ENCODE measurements around the gene GPBP1L1.

Gene GPBP1L1

DNA sequence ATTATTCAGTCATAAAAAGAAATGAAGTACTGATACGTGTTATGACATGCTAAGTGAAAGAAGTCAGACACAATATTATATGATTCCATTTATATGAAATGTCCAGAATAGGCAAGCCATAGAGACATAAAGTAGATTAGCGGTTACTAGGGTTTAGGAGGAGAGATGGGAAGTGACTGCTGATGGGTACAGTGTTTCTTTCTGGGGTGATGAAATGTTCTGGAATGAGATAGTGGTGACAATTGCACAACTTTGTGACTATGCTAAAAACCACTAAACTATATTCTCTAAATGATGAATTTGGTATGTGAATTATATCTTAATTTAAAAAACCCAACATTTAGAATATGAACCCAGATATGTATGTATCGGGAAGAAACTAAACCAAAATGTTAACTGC is 36.5 kb upstream of the GPBP1L1 start:
- POLR2A ChIA-PET = no interaction called here
- Histone ChIP-seq H3K4me1 (ENCODE audit: control insufficient read depth, insufficient read depth, low read length) (no peaks in the 10 kb centered on the region), H3K9me3 (ENCODE audit: control insufficient read depth, insufficient read depth, low read depth, low read length) (no peaks in the 10 kb centered on the region), H3K27ac (ENCODE audit: extremely low read depth, low read depth, low read length) (no peak overlapping the region), H3K4me3 (ENCODE audit: low read depth, low read length) (no peak overlapping the region), H3K36me3 (ENCODE audit: control insufficient read depth in 2 of 2, insufficient read depth in 1 of 2, low read length in 2 of 2) (peaks cover 0 to 10% of the 10 kb centered on the region in 2 experiments; a peak in 2 of 3 replicates)
- TF ChIP-seq ZNF843 (tag by site-specific recombination; IDR thresholded peaks at IDR 0.05) = no peak
- TF ChIP-seq ZNF24 (tag by site-specific recombination; IDR thresholded peaks at IDR 0.05) = no peak
- TF ChIP-seq ZNF785 (tag by site-specific recombination; IDR thresholded peaks at IDR 0.05) = no peak
- TF ChIP-seq, protein P1, sequence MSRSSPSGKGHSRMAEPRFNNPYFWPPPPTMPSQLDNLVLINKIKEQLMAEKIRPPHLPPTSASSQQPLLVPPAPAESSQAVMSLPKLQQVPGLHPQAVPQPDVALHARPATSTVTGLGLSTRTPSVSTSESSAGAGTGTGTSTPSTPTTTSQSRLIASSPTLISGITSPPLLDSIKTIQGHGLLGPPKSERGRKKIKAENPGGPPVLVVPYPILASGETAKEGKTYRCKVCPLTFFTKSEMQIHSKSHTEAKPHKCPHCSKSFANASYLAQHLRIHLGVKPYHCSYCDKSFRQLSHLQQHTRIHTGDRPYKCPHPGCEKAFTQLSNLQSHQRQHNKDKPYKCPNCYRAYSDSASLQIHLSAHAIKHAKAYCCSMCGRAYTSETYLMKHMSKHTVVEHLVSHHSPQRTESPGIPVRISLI (tag by site-specific recombination; IDR thresholded peaks at IDR 0.05) = no peak
- no peak for TF ChIP-seq ZIC2 (tag by site-specific recombination; IDR thresholded peaks at IDR 0.05)
- no peak for TF ChIP-seq KLF16 (tag by site-specific recombination; IDR thresholded peaks at IDR 0.05)
- no peak for TF ChIP-seq ZNF560 (tag by site-specific recombination; IDR thresholded peaks at IDR 0.05; ENCODE audit: borderline replicate concordance)
- TF ChIP-seq ZNF223 (tag by site-specific recombination; IDR thresholded peaks at IDR 0.05) = no peak
- TF ChIP-seq, protein P2, sequence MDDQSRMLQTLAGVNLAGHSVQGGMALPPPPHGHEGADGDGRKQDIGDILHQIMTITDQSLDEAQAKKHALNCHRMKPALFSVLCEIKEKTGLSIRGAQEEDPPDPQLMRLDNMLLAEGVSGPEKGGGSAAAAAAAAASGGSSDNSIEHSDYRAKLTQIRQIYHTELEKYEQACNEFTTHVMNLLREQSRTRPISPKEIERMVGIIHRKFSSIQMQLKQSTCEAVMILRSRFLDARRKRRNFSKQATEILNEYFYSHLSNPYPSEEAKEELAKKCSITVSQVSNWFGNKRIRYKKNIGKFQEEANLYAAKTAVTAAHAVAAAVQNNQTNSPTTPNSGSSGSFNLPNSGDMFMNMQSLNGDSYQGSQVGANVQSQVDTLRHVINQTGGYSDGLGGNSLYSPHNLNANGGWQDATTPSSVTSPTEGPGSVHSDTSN (CRISPR knock-in tag; IDR thresholded peaks at IDR 0.05) = no peak
- TF ChIP-seq YY2 (tag by site-specific recombination; IDR thresholded peaks at IDR 0.05) = no peak
- no peak for TF ChIP-seq ZNF391 (tag by site-specific recombination; IDR thresholded peaks at IDR 0.05; ENCODE audit: borderline replicate concordance, low read depth)
- no peak for TF ChIP-seq ZBTB20 (tag by site-specific recombination; IDR thresholded peaks at IDR 0.05)
- TF ChIP-seq, protein P3, sequence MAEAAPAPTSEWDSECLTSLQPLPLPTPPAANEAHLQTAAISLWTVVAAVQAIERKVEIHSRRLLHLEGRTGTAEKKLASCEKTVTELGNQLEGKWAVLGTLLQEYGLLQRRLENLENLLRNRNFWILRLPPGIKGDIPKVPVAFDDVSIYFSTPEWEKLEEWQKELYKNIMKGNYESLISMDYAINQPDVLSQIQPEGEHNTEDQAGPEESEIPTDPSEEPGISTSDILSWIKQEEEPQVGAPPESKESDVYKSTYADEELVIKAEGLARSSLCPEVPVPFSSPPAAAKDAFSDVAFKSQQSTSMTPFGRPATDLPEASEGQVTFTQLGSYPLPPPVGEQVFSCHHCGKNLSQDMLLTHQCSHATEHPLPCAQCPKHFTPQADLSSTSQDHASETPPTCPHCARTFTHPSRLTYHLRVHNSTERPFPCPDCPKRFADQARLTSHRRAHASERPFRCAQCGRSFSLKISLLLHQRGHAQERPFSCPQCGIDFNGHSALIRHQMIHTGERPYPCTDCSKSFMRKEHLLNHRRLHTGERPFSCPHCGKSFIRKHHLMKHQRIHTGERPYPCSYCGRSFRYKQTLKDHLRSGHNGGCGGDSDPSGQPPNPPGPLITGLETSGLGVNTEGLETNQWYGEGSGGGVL (tag by site-specific recombination; IDR thresholded peaks at IDR 0.05) = no peak
- TF ChIP-seq SALL2 (tag by site-specific recombination; IDR thresholded peaks at IDR 0.05; ENCODE audit: borderline replicate concordance) = no peak
- no peak for TF ChIP-seq ZNF140 (tag by site-specific recombination; IDR thresholded peaks at IDR 0.05)
- CTCF ChIA-PET = no interaction called here

DNA sequence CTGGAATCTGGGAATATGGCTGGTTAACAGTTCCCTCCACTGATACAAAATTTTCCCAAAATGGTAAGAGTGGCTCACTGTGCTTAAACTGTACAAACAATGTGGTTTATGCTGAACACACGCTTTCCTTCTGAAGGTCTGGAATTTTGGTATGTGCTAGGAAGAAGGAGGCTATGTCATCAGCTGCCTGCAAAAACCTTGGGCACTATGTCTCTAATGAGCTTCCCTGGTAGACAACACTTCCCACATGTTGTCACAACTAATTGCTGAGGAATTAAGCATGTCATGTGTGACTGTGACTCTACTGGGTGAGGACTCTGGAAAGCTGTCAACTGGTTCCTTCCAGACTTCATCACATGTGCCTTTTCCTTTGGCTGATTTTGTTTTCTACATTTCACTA is 34.9 kb upstream of the GPBP1L1 start:
- H3K4me1 ChIP-seq (ENCODE audit: control insufficient read depth, insufficient read depth, low read length) = no peaks in the 10 kb centered on the region
- peaks cover 0 to 3% of the 10 kb centered on the region in 2 experiments; a peak in 2 of 3 replicates for H3K36me3 ChIP-seq (ENCODE audit: control insufficient read depth in 2 of 2, insufficient read depth in 1 of 2, low read length in 2 of 2)
- POLR2A ChIA-PET = interaction anchor here (0.6 kb wide), 1 partner anchor 50 kb away, joined by 4 read pairs; no protein-coding TSS in a partner anchor
- no peak overlapping the region for H3K27ac ChIP-seq (ENCODE audit: extremely low read depth, low read depth, low read length)
- TF ChIP-seq ZNF157 (tag by site-specific recombination; IDR thresholded peaks at IDR 0.05) = no peak
- no peak for TF ChIP-seq EGR2 (tag by site-specific recombination; IDR thresholded peaks at IDR 0.05; ENCODE audit: low read depth)
- TF ChIP-seq, protein P4, sequence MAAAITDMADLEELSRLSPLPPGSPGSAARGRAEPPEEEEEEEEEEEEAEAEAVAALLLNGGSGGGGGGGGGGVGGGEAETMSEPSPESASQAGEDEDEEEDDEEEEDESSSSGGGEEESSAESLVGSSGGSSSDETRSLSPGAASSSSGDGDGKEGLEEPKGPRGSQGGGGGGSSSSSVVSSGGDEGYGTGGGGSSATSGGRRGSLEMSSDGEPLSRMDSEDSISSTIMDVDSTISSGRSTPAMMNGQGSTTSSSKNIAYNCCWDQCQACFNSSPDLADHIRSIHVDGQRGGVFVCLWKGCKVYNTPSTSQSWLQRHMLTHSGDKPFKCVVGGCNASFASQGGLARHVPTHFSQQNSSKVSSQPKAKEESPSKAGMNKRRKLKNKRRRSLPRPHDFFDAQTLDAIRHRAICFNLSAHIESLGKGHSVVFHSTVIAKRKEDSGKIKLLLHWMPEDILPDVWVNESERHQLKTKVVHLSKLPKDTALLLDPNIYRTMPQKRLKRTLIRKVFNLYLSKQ (tag by site-specific recombination; IDR thresholded peaks at IDR 0.05; ENCODE audit: borderline replicate concordance) = no peak
- TF ChIP-seq REPIN1 (tag by site-specific recombination; IDR thresholded peaks at IDR 0.05; ENCODE audit: low read depth) = no peak
- TF ChIP-seq, protein P5, sequence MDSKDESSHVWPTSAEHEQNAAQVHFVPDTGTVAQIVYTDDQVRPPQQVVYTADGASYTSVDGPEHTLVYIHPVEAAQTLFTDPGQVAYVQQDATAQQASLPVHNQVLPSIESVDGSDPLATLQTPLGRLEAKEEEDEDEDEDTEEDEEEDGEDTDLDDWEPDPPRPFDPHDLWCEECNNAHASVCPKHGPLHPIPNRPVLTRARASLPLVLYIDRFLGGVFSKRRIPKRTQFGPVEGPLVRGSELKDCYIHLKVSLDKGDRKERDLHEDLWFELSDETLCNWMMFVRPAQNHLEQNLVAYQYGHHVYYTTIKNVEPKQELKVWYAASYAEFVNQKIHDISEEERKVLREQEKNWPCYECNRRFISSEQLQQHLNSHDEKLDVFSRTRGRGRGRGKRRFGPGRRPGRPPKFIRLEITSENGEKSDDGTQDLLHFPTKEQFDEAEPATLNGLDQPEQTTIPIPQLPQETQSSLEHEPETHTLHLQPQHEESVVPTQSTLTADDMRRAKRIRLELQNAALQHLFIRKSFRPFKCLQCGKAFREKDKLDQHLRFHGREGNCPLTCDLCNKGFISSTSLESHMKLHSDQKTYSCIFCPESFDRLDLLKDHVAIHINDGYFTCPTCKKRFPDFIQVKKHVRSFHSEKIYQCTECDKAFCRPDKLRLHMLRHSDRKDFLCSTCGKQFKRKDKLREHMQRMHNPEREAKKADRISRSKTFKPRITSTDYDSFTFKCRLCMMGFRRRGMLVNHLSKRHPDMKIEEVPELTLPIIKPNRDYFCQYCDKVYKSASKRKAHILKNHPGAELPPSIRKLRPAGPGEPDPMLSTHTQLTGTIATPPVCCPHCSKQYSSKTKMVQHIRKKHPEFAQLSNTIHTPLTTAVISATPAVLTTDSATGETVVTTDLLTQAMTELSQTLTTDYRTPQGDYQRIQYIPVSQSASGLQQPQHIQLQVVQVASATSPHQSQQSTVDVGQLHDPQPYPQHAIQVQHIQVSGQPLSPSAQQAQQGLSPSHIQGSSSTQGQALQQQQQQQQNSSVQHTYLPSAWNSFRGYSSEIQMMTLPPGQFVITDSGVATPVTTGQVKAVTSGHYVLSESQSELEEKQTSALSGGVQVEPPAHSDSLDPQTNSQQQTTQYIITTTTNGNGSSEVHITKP (tag by site-specific recombination; IDR thresholded peaks at IDR 0.05) = peak; percentile 7; the same call in 1 of the 2 replicates
- H3K9me3 ChIP-seq (ENCODE audit: control insufficient read depth, insufficient read depth, low read depth, low read length) = no peaks in the 10 kb centered on the region
- CTCF ChIA-PET = interaction anchor here (0.7 kb wide), 1 partner anchor 24 kb away, joined by 3 read pairs; no protein-coding TSS in a partner anchor
- no peak overlapping the region for H3K4me3 ChIP-seq (ENCODE audit: low read depth, low read length)

Data from HEK293 (cell line).